ENCODE data around the gene CCDC190. TPM values are rescaled to one million over a fixed set of nuclear protein-coding genes. Genes with fewer than 3 reads are reported as not detected.

The CCDC190 gene
- polyA plus RNA-seq, 1 donor (not counting 4 experiments of a cell fraction or from before 2014, with no cell fraction given) = 0.07 TPM

DNA sequence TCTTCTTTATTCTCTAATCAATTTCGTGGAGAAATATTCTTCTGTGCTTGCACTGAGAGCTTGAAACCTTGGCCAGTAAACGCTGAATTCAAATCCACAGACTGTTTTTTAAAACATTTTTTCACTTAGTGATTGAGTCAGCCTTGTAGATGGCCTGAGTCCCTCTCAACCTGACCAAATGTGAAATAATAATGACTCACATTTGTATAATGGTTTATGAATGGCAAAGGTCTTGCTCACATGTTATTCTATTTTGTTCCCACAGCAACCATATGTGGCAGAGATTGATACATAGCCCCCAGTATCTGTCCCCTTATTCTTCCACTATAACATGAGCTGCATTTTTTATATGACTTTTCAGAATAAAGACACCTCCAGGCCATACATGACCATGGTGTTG is 47.8 kb upstream of the CCDC190 start:
- no peak for FAIRE-seq
- H3K4me1 ChIP-seq (ENCODE audit: control insufficient read depth, extremely low read depth, insufficient read depth, low read length) = peaks cover 34% of the 10 kb centered on the region
- no peaks in the 10 kb centered on the region for H3K36me3 ChIP-seq (ENCODE audit: control insufficient read depth in 2 of 2, extremely low read depth in 1 of 2, insufficient read depth in 2 of 2, low read length in 2 of 2)
- no peak for TF ChIP-seq EZH2 (IDR thresholded peaks at IDR 0.05; ENCODE audit: low read length)
- TF ChIP-seq, protein P1, sequence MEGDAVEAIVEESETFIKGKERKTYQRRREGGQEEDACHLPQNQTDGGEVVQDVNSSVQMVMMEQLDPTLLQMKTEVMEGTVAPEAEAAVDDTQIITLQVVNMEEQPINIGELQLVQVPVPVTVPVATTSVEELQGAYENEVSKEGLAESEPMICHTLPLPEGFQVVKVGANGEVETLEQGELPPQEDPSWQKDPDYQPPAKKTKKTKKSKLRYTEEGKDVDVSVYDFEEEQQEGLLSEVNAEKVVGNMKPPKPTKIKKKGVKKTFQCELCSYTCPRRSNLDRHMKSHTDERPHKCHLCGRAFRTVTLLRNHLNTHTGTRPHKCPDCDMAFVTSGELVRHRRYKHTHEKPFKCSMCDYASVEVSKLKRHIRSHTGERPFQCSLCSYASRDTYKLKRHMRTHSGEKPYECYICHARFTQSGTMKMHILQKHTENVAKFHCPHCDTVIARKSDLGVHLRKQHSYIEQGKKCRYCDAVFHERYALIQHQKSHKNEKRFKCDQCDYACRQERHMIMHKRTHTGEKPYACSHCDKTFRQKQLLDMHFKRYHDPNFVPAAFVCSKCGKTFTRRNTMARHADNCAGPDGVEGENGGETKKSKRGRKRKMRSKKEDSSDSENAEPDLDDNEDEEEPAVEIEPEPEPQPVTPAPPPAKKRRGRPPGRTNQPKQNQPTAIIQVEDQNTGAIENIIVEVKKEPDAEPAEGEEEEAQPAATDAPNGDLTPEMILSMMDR (optimal IDR thresholded peaks at IDR 0.05 in 1 of 3, IDR thresholded peaks at IDR 0.05 in 1 of 3, conservative IDR thresholded peaks at IDR 0.05 in 1 of 3; ENCODE audit: extremely low read depth in 1 of 3, insufficient read depth in 2 of 3, low read length in 3 of 3) = no peak
- H4K20me1 ChIP-seq (ENCODE audit: control insufficient read depth, extremely low read depth, insufficient read depth, low read length) = no peaks in the 10 kb centered on the region
- H3K9me3 ChIP-seq (ENCODE audit: control insufficient read depth, low read depth, low read length) = peaks cover 7% of the 10 kb centered on the region
- DNase-seq (ENCODE audit: low read depth, low spot score) = peak; percentile 9
- H3K27me3 ChIP-seq (ENCODE audit: control insufficient read depth, extremely low read depth, insufficient read depth, low read length) = no peaks in the 10 kb centered on the region
- H3K9me1 ChIP-seq (ENCODE audit: control insufficient read depth, extremely low read depth, insufficient read depth, low read length) = no peaks in the 10 kb centered on the region
- peak overlapping the region; percentile 67 for H3K4me2 ChIP-seq (ENCODE audit: control insufficient read depth, extremely low read depth, insufficient read depth, low read depth, low read length)
- no peaks in the 10 kb centered on the region for H3K79me2 ChIP-seq (ENCODE audit: control insufficient read depth, insufficient read depth, low read length)
- peak overlapping the region; percentile 88 for H3K27ac ChIP-seq (ENCODE audit: control insufficient read depth, insufficient read depth, low read length)
- H2AFZ ChIP-seq (ENCODE audit: control insufficient read depth, low read length) = peak overlapping the region; percentile 77
- dilution Hi-C loops (cut with MboI; ENCODE audit: extremely low pct_ligation_motif_present, low sequenced_read_pairs) = no loop called here
- H3K9ac ChIP-seq (ENCODE audit: control insufficient read depth, extremely low read depth, insufficient read depth, low read length) = peak overlapping the region; percentile 66
- peak overlapping the region in 1 of 3 experiments; percentile 2 for H3K4me3 ChIP-seq (ENCODE audit: control insufficient read depth in 2 of 3, extremely low read depth in 1 of 3, insufficient read depth in 2 of 3, low read depth in 1 of 3, low read length in 3 of 3)

DNA sequence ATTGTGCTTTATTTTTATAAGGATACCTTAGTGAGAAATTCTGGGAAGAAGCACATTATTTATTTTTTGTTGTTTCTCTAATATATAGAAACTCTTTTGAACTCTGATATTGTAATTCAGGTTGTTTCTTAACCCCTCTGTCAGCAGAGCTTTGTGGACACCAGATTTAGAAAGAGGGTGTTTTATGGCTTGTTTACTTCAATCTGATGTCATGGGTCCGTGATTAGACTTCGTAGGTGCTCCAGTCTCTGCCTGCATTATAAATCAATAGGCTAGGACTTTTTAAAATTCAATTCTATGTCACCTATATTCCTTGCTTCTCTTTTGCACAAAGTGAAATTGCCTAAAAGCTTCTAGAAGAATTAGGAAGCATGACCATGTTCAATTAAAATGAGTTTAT is 47.3 kb upstream of the CCDC190 start:
- Histone ChIP-seq H3K4me2 (ENCODE audit: control insufficient read depth, extremely low read depth, insufficient read depth, low read depth, low read length) (peak overlapping the region; percentile 67), H4K20me1 (ENCODE audit: control insufficient read depth, extremely low read depth, insufficient read depth, low read length) (no peaks in the 10 kb centered on the region), H3K27ac (ENCODE audit: control insufficient read depth, insufficient read depth, low read length) (peak overlapping the region; percentile 88), H3K79me2 (ENCODE audit: control insufficient read depth, insufficient read depth, low read length) (no peaks in the 10 kb centered on the region), H3K9ac (ENCODE audit: control insufficient read depth, extremely low read depth, insufficient read depth, low read length) (peak overlapping the region; percentile 66), H2AFZ (ENCODE audit: control insufficient read depth, low read length) (no peak overlapping the region), H3K4me1 (ENCODE audit: control insufficient read depth, extremely low read depth, insufficient read depth, low read length) (peaks cover 28% of the 10 kb centered on the region), H3K9me1 (ENCODE audit: control insufficient read depth, extremely low read depth, insufficient read depth, low read length) (no peaks in the 10 kb centered on the region), H3K9me3 (ENCODE audit: control insufficient read depth, low read depth, low read length) (peaks cover 7% of the 10 kb centered on the region), H3K27me3 (ENCODE audit: control insufficient read depth, extremely low read depth, insufficient read depth, low read length) (no peaks in the 10 kb centered on the region), H3K36me3 (ENCODE audit: control insufficient read depth in 2 of 2, extremely low read depth in 1 of 2, insufficient read depth in 2 of 2, low read length in 2 of 2) (no peaks in the 10 kb centered on the region), H3K4me3 (ENCODE audit: control insufficient read depth in 2 of 3, extremely low read depth in 1 of 3, insufficient read depth in 2 of 3, low read depth in 1 of 3, low read length in 3 of 3) (no peak overlapping the region)
- DNase-seq (ENCODE audit: low read depth, low spot score) (no peak), FAIRE-seq (no peak)
- dilution Hi-C loops (cut with MboI; ENCODE audit: extremely low pct_ligation_motif_present, low sequenced_read_pairs) = no loop called here
- TF ChIP-seq, protein P1 (optimal IDR thresholded peaks at IDR 0.05 in 1 of 3, IDR thresholded peaks at IDR 0.05 in 1 of 3, conservative IDR thresholded peaks at IDR 0.05 in 1 of 3; ENCODE audit: extremely low read depth in 1 of 3, insufficient read depth in 2 of 3, low read length in 3 of 3) = no peak
- TF ChIP-seq EZH2 (IDR thresholded peaks at IDR 0.05; ENCODE audit: low read length) = no peak
